HCT116 (cell line): Measurements from ENCODE around the gene ZNF497. TPM values are rescaled to one million over a fixed set of nuclear protein-coding genes. Genes with fewer than 3 reads are reported as not detected.

Experiments
- ATAC-seq: fragments of 200-7000 bp; cut with Tn5 transposase; 2 replicates; pipeline ENCODE4 v1.9.1; 2020; ENCODE audit warnings: mild to moderate bottlenecking, moderate library complexity
- BruUV-seq: library from RNA; stranded (reverse); fragments of 400-500 nt; replicated peaks from 2 replicates; lab custom pipeline; 2021; lab: Mats Ljungman, UMichigan
- CTCF ChIA-PET: fragments of 300-600 bp; sonication (Branson Sonifier 250); formaldehyde crosslinking; loops from one replicate; lab custom pipeline; 2021; ENCODE audit warnings: antibody characterized with exemption; lab: Charles Lee
- POLR2A ChIA-PET: fragments of 300-600, 350-600 bp; sonication (Branson Sonifier 250); formaldehyde crosslinking; loops from one replicate; lab custom pipeline; 2021; ENCODE audit warnings: antibody characterized with exemption; lab: Charles Lee
- RAD21 ChIA-PET, 2 experiments: fragments of 300-600 bp; sonication (Branson Sonifier 250); formaldehyde crosslinking; loops; one replicate each; lab custom pipeline; 2023; ENCODE audit warnings: low total read pairs in 2 of 2; ENCODE audit not compliant: uncharacterized antibody in 2 of 2, unreplicated experiment in 2 of 2, low non-redundant PET in 1 of 2; lab: Charles Lee
- DNase-seq: peaks from one replicate; pipeline ENCODE4 v3.0.0-alpha.2; 2010; ENCODE audit warnings: low read depth, low spot score
- H2AFZ ChIP-seq: fragments of 200-600 bp; shearing (Covaris generic), sonication (generic); 2 replicates; pipeline ENCODE4 v1.6.1; 2017; ENCODE audit warnings: low read depth, mixed run types, mixed read lengths, antibody characterized with exemption, low read length; ENCODE audit not compliant: poor library complexity, severe bottlenecking
- H3K27ac ChIP-seq: 2 replicates; pipeline ENCODE4 v1.5.1; 2012; ENCODE audit warnings: low read depth, low read length
- H3K27me3 ChIP-seq: fragments of 200-600 bp; sonication (generic); 2 replicates; pipeline ENCODE4 v1.6.1; 2016; ENCODE audit warnings: mixed run types, low read length, mixed read lengths; ENCODE audit not compliant: insufficient read depth
- H3K36me3 ChIP-seq, 2 experiments: fragments of 200-500 bp in 1 of 2; fragments of 200-600 bp in 1 of 2; sonication (Bioruptor generic) in 1 of 2; sonication (generic) in 1 of 2; 2 replicates each; pipeline versions ENCODE4 v1.5.1 to v1.6.1; 2014 to 2016; ENCODE audit warnings: low read length in 2 of 2, inconsistent platforms in 1 of 2, mixed read lengths in 1 of 2, mixed run types in 1 of 2; ENCODE audit not compliant: insufficient read depth in 2 of 2, control insufficient read depth in 1 of 2
- H3K4me1 ChIP-seq, 2 experiments: fragments of 200-600 bp in 1 of 2; sonication (generic) in 1 of 2; 2 replicates each; pipeline versions ENCODE4 v1.5.1 to v1.6.1; 2012 to 2017; ENCODE audit warnings: low read length in 2 of 2, inconsistent platforms in 1 of 2, mild to moderate bottlenecking in 1 of 2, mixed read lengths in 1 of 2, mixed run types in 1 of 2, moderate library complexity in 1 of 2; ENCODE audit not compliant: insufficient read depth in 2 of 2, control insufficient read depth in 1 of 2
- H3K4me2 ChIP-seq: fragments of 200-600 bp; sonication (generic); 2 replicates; pipeline ENCODE4 v1.6.1; 2017; ENCODE audit warnings: mixed run types, low read length, mixed read lengths
- H3K4me3 ChIP-seq, 2 experiments: fragments of 200-600 bp in 1 of 2; sonication (generic) in 1 of 2; replicated peaks in 1 of 2; 2 replicates each; pipeline ENCODE4 v1.5.1; 2011 to 2016; ENCODE audit warnings: low read length in 2 of 2, control low read depth in 1 of 2, low read depth in 1 of 2, mild to moderate bottlenecking in 1 of 2, mixed read lengths in 1 of 2, mixed run types in 1 of 2
- H3K79me2 ChIP-seq: fragments of 200-600 bp; sonication (generic); 2 replicates; pipeline ENCODE4 v1.6.1; 2017; ENCODE audit warnings: mild to moderate bottlenecking, mixed run types, low read length, moderate library complexity, mixed read lengths; ENCODE audit not compliant: insufficient read depth
- H3K9ac ChIP-seq: fragments of 200-600 bp; sonication (generic); 2 replicates; pipeline ENCODE4 v1.6.1; 2016; ENCODE audit warnings: low read length, mixed read lengths
- H3K9me2 ChIP-seq: fragments of 200-600 bp; sonication (generic), shearing (Covaris generic); 2 replicates; pipeline ENCODE4 v1.6.1; 2017; ENCODE audit warnings: mixed run types, mild to moderate bottlenecking, moderate library complexity; ENCODE audit not compliant: insufficient read depth
- H3K9me3 ChIP-seq, 2 experiments: fragments of 200-500 bp in 1 of 2; fragments of 200-600 bp in 1 of 2; sonication (Bioruptor generic) in 1 of 2; sonication (generic) in 1 of 2; 2 replicates each; pipeline ENCODE4 v1.6.1; 2014 to 2017; ENCODE audit warnings: low read length in 2 of 2, mixed read lengths in 2 of 2, inconsistent platforms in 1 of 2, low read depth in 1 of 2, mild to moderate bottlenecking in 1 of 2, mixed run types in 1 of 2, moderate library complexity in 1 of 2; ENCODE audit not compliant: control insufficient read depth in 1 of 2, insufficient read depth in 1 of 2
- H4K20me1 ChIP-seq: fragments of 200-600 bp; sonication (generic), shearing (Covaris generic); 2 replicates; pipeline ENCODE4 v1.6.1; 2017; ENCODE audit warnings: mixed run types, mild to moderate bottlenecking, moderate library complexity; ENCODE audit not compliant: insufficient read depth
- CBX3 ChIP-seq: IDR thresholded peaks from 2 replicates; pipeline ENCODE4 v1.6.1; 2012; ENCODE audit warnings: low read depth
- CEBPB ChIP-seq: IDR thresholded peaks from 2 replicates; pipeline ENCODE4 v1.6.1; 2012; ENCODE audit warnings: low read depth
- ELF1 ChIP-seq: IDR thresholded peaks from 2 replicates; pipeline ENCODE4 v1.6.1; 2012; ENCODE audit warnings: low read depth, borderline replicate concordance
- EZH2 ChIP-seq: fragments of 200-600 bp; sonication (generic); IDR thresholded peaks from 2 replicates; pipeline ENCODE4 v1.6.1; 2017; ENCODE audit warnings: antibody characterized with exemption, mixed run types
- POLR2A ChIP-seq: IDR thresholded peaks from 2 replicates; pipeline ENCODE4 v1.7.0; 2011; ENCODE audit warnings: borderline replicate concordance; ENCODE audit not compliant: insufficient read depth, insufficient read length; ENCODE audit errors: extremely low read depth
- YY1 ChIP-seq: IDR thresholded peaks from 2 replicates; pipeline ENCODE4 v1.6.1; 2011; ENCODE audit warnings: low read length, low read depth, moderate library complexity, mild to moderate bottlenecking; ENCODE audit not compliant: insufficient replicate concordance; ENCODE audit errors: extremely low read depth
- ZNF274 ChIP-seq: fragments of 200-500 bp; sonication (Bioruptor generic); IDR thresholded peaks from 2 replicates; pipeline ENCODE4 v1.6.1; 2014; ENCODE audit warnings: mild to moderate bottlenecking, low read depth, low read length, inconsistent platforms
- intact Hi-C: fragments of 100-400 bp; cut with micrococcal nuclease; formaldehyde crosslinking; loops from 2 replicates; pipeline ENCODE4 v1.10.0; 2022
- total RNA-seq: library from RNA; stranded (reverse); gene quantifications from one replicate; pipeline ENCODE4 v1.2.1, GENCODE V29; 2021; ENCODE audit not compliant: unreplicated experiment
- TF ChIP-seq, protein P1 (sequence below): IDR thresholded peaks from 2 replicates; pipeline ENCODE4 v1.6.1; 2012
- TF ChIP-seq, protein P2 (sequence below): IDR thresholded peaks from 2 replicates; pipeline ENCODE4 v1.6.1; 2012
- TF ChIP-seq, protein P3 (sequence below): IDR thresholded peaks from 2 replicates; pipeline ENCODE4 v1.6.1; 2011; ENCODE audit warnings: mild to moderate bottlenecking, low read length, moderate library complexity; ENCODE audit not compliant: insufficient replicate concordance; ENCODE audit errors: extremely low read depth
- TF ChIP-seq, protein P4 (sequence below): IDR thresholded peaks from 2 replicates; pipeline ENCODE4 v1.6.1; 2012; ENCODE audit warnings: low read depth

The ZNF497 gene
- total RNA-seq, 1 experiment from 2014 or later: 5.1 TPM

DNA sequence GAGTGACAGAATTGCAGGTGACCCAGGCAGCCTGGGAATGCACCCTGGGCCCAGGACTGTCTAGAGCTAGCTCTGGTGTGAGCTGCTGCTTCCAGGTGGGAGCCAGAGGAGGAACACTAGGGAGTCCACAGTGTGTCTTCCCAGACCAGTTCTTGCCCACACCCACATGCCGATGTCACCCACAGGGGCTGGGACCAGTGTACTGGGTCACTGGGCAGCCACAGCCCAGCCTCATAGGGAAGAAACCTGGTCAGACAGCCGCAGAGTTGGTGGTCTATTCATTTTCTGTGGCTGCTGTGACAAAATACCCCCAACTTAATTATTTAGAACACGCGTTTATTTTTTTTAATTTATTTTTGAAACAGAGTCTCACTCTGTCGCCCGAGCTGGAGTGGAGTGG lies 36.0 kb upstream of the ZNF497 start:
- H3K36me3 ChIP-seq: peaks cover 5 to 18% of the 10 kb centered on the region in 2 experiments; a peak in 2 of 4 replicates
- H3K4me1 ChIP-seq: peaks cover 29 to 41% of the 10 kb centered on the region in 2 experiments
- ChIA-PET CTCF (no interaction called here), RAD21 (no interaction called here), POLR2A (no interaction called here)
- H3K27ac ChIP-seq: no peak overlapping the region
- H3K9me2 ChIP-seq: no peaks in the 10 kb centered on the region
- ATAC-seq (no peak), DNase-seq (no peak)
- no peak overlapping the region for H3K9ac ChIP-seq
- H3K4me2 ChIP-seq: no peak overlapping the region
- intact Hi-C loops: no loop called here
- TF ChIP-seq CBX3 (no peak), ELF1 (no peak), ZNF274 (no peak), CEBPB (no peak), POLR2A (no peak), EZH2 (no peak), YY1 (no peak)
- TF ChIP-seq, protein P1, sequence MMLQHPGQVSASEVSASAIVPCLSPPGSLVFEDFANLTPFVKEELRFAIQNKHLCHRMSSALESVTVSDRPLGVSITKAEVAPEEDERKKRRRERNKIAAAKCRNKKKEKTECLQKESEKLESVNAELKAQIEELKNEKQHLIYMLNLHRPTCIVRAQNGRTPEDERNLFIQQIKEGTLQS: no peak
- TF ChIP-seq, protein P2, sequence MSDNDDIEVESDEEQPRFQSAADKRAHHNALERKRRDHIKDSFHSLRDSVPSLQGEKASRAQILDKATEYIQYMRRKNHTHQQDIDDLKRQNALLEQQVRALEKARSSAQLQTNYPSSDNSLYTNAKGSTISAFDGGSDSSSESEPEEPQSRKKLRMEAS: no peak
- TF ChIP-seq, protein P3, sequence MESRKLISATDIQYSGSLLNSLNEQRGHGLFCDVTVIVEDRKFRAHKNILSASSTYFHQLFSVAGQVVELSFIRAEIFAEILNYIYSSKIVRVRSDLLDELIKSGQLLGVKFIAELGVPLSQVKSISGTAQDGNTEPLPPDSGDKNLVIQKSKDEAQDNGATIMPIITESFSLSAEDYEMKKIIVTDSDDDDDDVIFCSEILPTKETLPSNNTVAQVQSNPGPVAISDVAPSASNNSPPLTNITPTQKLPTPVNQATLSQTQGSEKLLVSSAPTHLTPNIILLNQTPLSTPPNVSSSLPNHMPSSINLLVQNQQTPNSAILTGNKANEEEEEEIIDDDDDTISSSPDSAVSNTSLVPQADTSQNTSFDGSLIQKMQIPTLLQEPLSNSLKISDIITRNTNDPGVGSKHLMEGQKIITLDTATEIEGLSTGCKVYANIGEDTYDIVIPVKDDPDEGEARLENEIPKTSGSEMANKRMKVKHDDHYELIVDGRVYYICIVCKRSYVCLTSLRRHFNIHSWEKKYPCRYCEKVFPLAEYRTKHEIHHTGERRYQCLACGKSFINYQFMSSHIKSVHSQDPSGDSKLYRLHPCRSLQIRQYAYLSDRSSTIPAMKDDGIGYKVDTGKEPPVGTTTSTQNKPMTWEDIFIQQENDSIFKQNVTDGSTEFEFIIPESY: no peak
- TF ChIP-seq, protein P4, sequence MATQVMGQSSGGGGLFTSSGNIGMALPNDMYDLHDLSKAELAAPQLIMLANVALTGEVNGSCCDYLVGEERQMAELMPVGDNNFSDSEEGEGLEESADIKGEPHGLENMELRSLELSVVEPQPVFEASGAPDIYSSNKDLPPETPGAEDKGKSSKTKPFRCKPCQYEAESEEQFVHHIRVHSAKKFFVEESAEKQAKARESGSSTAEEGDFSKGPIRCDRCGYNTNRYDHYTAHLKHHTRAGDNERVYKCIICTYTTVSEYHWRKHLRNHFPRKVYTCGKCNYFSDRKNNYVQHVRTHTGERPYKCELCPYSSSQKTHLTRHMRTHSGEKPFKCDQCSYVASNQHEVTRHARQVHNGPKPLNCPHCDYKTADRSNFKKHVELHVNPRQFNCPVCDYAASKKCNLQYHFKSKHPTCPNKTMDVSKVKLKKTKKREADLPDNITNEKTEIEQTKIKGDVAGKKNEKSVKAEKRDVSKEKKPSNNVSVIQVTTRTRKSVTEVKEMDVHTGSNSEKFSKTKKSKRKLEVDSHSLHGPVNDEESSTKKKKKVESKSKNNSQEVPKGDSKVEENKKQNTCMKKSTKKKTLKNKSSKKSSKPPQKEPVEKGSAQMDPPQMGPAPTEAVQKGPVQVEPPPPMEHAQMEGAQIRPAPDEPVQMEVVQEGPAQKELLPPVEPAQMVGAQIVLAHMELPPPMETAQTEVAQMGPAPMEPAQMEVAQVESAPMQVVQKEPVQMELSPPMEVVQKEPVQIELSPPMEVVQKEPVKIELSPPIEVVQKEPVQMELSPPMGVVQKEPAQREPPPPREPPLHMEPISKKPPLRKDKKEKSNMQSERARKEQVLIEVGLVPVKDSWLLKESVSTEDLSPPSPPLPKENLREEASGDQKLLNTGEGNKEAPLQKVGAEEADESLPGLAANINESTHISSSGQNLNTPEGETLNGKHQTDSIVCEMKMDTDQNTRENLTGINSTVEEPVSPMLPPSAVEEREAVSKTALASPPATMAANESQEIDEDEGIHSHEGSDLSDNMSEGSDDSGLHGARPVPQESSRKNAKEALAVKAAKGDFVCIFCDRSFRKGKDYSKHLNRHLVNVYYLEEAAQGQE: no peak
- H4K20me1 ChIP-seq: peaks cover 7% of the 10 kb centered on the region; the same call in 1 of the 2 replicates
- H3K27me3 ChIP-seq: no peaks in the 10 kb centered on the region
- BruUV-seq: no TSS peak
- no peak overlapping the region for H3K4me3 ChIP-seq
- H2AFZ ChIP-seq: no peak overlapping the region
- peaks cover 15% of the 10 kb centered on the region for H3K79me2 ChIP-seq
- H3K9me3 ChIP-seq: no peaks in the 10 kb centered on the region
